GM10847 (cell line): Measurements from ENCODE around the gene ABRACL.

Experiments
- POLR2A ChIP-seq: IDR thresholded peaks from 2 replicates; pipeline ENCODE4 v1.6.1; 2011; ENCODE audit not compliant: insufficient read length; ENCODE audit errors: extremely low read depth

Gene ABRACL

DNA sequence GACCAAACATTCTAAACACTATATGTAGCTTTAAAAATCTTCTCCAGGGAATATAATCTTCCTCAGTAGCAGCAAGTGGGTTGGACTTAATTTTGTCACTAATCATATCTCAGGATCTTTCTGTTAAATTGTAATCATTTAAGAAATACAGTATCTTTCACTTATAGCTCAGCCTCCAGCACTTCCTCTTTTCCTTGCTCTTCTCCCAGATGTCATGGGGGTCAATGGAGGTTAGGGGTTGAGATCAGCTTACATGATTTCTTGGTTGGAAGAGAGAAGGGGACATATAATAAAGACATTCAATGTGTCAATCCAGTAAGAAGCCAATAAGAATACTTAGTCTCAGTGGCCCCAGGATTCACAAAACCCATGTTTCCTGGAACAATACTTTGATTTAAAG is 24.8 kb upstream of the ABRACL start:
- TF ChIP-seq POLR2A, result no peak

DNA sequence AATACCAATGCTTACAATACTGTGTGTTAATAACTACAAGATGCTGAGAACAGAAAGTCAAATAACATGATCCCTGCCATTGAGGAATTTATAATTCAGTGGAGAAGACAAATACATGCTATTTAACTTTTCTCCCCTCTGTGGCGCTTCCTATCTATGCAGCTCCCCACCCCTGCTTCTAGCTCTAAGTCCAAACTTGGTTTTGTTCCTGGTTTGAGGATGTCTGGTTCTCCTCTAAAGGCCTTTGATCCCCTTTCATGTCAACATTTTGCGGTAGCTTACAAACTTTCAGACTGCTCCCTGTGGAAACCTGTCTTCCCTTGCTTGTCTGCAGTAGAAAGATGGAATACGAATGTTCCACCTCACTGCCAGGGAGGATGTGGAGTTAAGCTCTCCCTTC is 22.1 kb upstream of the ABRACL start:
- no peak for TF ChIP-seq POLR2A

DNA sequence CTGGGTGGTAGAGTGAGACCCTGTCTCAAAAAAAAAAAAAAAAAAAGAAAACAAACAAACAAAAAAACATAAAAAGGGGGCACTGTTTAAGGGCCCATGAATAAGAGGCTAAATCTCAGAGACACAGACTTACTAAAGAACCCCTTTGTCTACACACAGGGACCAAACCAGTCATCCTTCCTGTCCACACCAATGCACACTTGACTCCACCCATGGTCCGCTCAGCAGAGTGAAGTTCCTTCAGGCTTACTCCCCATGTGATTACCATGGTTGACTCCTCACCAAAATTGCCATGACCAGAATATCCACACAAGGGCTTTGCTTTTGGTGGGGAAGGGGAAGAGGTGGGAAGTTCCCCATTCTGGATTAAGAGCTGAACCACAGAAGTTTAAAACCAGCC is 21.1 kb upstream of the ABRACL start:
- no peak for TF ChIP-seq POLR2A

DNA sequence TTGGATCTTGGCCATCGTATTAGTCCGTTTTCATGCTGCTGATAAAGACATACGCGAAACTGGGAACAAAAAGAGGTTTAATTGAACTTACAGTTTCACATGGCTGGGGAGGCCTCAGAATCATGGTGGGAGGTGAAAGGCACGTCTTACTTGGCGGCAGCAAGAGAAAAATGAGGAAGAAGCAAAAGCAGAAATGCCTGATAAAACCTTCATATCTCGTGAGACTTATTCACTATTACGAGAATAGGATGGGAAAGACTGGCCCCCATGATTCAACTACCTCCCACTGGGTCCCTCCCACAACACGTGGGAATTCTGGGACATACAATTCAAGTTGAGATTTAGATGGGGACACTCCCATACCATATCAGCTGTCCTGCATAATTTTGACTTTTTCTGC is 20.4 kb upstream of the ABRACL start:
- TF ChIP-seq POLR2A, result no peak

DNA sequence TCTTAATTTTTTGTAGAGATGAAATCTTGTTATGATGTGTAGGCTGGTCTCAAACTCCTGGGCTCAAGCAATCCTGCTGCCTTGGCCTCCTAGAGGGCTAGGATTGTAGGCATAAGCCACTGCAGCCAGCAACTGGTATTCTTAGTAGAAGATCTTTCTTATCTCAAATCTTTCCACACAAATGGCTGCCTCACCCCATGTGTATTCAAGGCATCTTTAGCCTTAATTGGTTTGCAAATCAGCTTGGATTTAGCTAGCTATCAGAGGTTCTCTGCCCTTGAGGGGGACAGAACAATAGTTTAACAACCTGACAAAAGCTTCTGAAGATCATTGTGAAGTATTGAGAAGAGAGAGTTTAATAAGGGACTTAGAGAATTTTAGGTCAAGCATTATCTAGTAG is 17.9 kb upstream of the ABRACL start:
- no peak for TF ChIP-seq POLR2A

DNA sequence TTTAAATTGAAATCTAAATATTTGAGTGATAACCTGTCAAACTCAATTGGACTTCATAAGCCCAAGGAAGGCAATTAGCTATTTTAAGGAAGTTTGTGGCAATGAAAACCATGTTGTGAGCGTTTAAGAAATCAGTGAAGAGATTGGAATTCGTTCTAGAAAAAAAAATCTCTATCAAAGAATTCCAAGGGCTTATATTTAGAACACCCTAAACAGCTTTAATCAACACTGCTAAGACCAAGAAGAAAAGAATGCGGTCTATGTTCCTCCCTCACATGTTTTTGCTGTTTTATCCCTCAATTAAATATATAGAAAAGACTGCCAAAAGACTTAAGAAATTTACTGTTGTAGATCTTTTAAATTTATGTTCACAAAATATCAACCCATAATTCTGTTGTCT is 16.6 kb upstream of the ABRACL start:
- no peak for TF ChIP-seq POLR2A

DNA sequence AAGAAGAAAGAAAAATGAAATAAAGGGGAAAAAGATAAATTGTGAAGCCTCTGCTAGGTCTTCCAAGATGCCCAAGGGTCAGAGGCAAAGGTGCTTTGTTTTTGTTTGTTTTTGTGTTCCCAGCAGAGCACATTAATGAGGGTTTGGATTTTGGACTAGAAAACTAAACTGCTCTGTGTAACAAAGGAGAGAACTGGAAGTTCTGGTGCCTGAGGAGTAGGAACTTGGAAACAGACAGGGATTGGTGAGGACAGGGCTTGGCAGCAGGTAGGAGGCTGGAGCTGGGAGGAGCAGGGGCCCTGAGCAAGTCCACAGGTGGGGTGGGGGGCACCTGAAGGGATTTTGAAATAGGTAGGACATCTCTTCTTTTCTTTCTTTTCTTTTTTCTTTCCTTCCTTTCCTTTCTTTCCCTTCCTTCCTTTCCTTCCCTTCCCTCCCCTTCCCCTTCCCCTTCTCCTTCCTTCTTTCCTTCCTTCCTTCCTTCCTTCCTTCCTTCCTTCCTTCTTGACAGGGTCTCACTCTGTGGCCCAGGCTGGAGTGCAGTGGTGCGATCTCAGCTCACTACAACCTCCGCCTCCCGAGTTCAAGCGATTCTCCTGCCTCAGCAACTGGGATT is 15.3 kb upstream of the ABRACL start:
- TF ChIP-seq POLR2A, result no peak

DNA sequence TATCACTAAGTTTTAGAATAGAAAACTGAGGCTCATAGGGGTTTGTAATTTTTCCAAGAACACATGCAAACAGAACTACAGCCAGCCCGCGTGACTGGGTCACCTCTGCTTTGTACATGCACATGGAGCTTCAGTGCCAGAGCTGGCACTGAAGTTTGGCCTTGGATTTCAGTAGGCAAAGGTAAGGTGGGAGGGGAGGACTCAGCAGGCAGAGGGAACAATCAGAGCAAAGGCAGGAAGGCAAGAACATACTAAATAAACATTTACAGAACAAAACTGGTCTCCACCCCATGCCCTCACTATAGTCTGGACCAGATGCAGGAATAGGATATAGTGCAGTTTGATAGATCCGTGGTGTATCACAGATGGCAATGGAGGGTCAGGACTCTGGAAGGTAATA is 13.6 kb upstream of the ABRACL start:
- no peak for TF ChIP-seq POLR2A

DNA sequence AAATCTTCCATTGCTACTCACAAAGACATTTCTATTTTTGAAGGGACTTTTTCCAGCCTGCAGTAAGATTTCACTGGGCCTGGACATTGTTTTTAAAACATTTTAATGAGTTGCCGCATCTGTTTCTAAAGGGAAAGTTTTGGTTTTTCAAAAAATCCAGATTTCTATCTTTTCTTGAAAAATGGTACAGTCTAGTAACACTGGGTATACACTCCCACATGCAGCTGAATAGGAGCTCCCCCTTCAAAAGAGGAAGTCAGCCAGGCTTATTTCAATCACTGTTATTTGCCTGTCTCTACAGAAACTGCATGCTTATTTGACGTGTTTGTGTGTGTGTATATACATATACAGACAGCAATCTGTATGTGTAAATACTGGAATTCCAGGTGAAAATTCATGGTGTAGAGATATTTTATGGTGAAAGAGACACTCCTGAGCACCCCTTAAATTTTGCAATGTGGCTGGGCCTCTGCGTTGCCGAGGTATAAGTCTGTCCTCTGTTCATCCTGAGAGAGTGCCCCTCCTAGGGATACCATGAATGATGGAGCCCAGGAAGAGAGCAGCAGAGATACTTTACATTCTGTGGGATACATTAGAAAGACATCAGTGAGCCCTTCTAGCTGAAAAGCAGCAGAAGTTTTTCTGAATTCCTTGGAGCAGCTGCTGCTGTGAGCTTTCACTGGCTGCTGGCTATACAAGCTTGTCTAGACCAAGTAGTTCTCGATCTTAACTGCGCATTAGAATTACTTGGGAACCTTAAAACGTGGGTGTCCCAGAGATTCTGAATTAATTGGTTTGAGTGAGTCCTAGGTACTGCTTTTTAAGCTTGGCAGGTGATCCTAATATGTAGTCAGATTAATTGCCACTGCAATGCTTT is 12.0 kb upstream of the ABRACL start:
- no peak for TF ChIP-seq POLR2A

DNA sequence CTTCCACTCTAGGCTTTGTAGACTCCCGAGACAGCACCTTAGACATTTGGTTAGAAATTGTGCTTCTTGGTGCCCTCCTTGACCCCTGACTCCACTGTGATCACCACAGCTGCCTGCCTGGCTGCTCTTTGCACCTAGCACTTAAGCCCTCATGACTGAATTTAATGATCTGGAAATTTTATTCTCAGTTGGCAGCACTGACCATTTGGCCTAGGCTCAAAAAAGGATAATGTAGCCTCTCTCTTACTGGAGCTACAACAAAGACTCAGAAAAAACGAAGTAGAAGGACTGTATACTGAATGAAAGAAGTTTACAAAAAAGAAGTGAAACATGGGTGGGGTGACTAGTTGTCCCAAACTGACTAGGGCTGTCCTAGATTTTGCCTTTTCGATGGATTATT is 11.3 kb upstream of the ABRACL start:
- no peak for TF ChIP-seq POLR2A

DNA sequence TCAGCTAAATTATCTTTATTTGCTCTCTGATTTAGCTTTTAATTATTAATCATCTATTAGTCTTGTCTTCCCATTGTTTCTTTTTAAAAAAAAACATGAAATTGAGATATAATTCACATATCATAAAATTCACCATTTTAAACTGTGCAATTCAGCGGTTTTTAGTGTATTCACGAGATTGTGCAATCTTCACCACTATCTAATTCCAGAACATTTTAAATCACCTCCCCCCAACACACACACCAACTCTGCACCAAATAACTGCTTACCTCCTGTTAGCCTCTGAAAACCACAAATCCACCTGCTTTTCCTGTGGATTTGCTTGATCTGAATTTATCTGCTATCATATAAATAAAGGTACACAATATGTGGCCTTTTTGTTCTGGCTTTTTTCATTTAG is 8.8 kb upstream of the ABRACL start:
- TF ChIP-seq POLR2A, result no peak

DNA sequence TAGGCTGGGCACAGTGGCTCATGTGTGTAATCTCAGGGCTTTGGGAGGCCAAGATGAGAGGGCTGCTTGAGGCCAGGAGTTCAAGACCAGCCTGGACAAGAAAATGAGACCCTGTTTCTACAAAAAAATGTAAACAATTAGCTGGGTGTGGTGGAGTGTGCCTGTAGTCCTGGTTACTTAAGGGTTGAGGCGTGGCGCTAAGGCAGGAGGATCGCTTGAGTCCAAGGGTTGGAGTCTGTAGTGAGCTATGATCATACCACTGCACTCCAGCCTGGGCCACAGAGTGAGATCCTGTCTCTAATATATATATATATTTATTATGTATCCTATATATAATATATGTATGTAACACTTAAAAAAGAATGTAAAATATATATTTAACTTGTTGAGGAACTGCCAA is 7.9 kb upstream of the ABRACL start:
- TF ChIP-seq POLR2A, result no peak

DNA sequence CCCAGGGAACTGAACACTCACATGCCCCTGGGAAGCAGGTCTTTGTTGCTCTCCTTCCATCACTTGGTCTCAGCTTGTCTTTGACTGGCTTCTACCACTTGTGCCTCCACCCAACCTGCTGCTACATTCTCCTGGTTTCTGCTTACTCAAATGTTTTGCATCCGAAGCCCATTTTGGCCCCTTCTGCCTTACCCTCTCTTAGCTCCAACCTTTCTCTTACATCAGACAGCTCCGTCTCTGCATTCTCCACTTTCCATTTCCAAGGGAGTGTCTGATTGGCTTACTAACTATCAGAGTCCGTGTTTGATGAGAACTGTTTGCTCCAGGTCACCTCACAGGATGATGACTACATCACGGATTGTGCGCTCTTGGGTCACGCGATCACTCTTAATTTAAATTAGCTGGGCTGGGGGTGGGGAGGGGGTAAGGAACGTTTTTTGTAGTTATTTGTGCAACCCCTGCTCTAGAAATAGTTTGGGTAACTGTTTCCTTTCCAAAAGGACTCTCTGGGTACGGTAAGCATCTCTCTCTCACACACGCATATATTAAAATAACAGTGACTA is 844 bp upstream of the ABRACL start:
- no peak for TF ChIP-seq POLR2A

DNA sequence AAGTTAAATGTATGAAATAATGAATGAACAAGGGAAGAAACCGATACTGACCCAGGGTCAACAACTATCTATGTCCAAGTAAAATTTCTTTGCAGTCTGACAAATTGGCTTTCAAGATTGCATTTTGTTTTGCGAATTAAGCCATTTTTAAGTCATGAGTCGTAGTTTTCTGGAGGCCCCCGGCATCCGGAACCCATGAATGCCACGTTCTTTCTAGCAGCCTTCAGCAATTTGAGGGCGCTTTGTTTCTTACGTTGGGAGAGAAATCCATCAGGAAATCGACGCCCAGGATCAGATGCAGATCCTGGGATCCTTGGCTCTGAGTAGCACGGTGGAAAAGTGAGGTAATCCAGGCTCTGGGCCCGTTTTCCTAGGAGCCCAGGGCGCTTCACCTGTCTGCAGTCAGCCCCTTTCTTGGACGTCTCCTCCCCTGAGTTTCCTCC is 309 bp upstream of the ABRACL start:
- TF ChIP-seq POLR2A, result no peak

DNA sequence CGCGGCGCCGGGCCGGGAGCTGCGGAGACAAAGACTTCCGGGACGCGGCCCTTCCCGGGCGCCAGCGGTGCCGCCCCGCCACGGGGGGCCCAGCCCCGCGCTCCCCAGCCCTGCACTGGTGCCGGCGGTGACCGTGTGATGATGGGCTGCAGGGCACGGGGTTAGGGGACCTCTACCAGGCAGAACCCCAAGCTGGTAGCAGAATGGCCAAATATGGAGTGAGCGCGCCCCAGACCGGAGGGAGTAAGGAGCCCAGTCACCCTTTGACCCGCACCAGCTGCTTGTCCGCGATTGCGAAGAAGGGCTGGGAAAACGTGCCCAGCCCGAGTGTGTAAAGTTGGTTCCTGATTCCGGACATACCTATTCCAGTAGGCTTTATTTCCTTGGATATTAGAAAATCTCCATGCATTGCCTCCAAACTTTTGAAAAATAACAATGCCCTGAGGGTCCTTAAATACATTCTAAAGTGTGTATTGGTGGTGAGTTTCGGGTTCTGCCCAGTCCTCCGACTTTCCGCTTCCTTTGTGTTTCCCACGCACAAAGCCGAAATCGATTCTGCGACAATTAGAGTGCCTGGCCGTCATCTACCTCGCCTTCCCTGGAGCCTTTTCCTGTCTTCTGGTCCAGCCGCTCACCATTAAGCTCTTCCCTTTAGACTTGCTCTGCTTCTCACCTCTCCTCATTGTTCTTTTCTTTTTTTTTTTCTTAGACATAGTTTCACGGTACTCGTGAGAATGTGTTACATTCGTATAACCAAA is 1.1 kb downstream of the ABRACL start:
- peak; percentile 11 for TF ChIP-seq POLR2A
